Measurements from ENCODE around the gene ESPL1. TPM values are rescaled to one million over a fixed set of nuclear protein-coding genes. Genes with fewer than 3 reads are reported as not detected.
A peak's percentile ranks its signal among the peaks of the same experiment; 100 is the strongest.

ESPL1 gene
- total and polyA plus RNA-seq, 2 of the 8 experiments (the other 6 are each of a cell fraction or from before 2014, with no cell fraction given) = 31.8 to 52.7 TPM

- H3K9ac ChIP-seq (replicated peaks in 1 of 4; ENCODE audit: extremely low read depth in 1 of 4, low read depth in 3 of 4, low read length in 3 of 4) = peak overlapping the region in 1 of 4 experiments; percentile 1; a peak in 1 of 7 replicates
- no peak overlapping the region; the same call in 1 of the 2 replicates for H4K8ac ChIP-seq (ENCODE audit: extremely low read depth, insufficient read depth, low read length)
- peak overlapping the region; percentile 100 for H2BK20ac ChIP-seq (ENCODE audit: low read length)
- WGBS, 2 experiments (ENCODE audit: extremely low coverage in 1 of 2, insufficient coverage in 1 of 2, insufficient read length in 1 of 2, insufficient replicate concordance in 2 of 2, low coverage in 1 of 2, low lambda C conversion rate in 2 of 2, missing lambda C conversion rate in 1 of 2) = 73% methylated on average over 1 of the region's 16 CpGs; no CpG with 5 or more reads in 1 of the 2 experiments
- peak overlapping the region; percentile 100 for H3K4ac ChIP-seq (replicated peaks; ENCODE audit: insufficient read length, low read depth, low read length)
- peak overlapping the region; percentile 18 for H3K23ac ChIP-seq (ENCODE audit: insufficient read length)
- no peak overlapping the region for H2AFZ ChIP-seq (ENCODE audit: low read length)
- ChIA-PET POLR2A (ENCODE audit: partially characterized antibody) (interaction anchor here (0.8 to 13.6 kb wide), 10 partner anchors 4 to 98 kb away, joined by 3 to 151 read pairs (median 4); partner anchors contain the start of genes AAAS, CSAD and RARG), CTCF (ENCODE audit: partially characterized antibody) (interaction anchor here (0.6 to 22.3 kb wide), 5 partner anchors 10 to 459 kb away, joined by 3 to 654 read pairs (median 11); partner anchors contain the start of genes ESPL1 and RARG)
- H3K56ac ChIP-seq (replicated peaks; ENCODE audit: insufficient read length, low read depth, low read length) = peak overlapping the region; percentile 72
- peak overlapping the region; percentile 99; the same call in 1 of the 2 replicates for H2BK12ac ChIP-seq (ENCODE audit: low read depth, low read length)
- no peak for FAIRE-seq
- peaks cover 0 to 3% of the 10 kb centered on the region in 2 experiments for H4K20me1 ChIP-seq (replicated peaks in 1 of 2; ENCODE audit: control insufficient read depth in 1 of 2, insufficient read depth in 2 of 2, low read length in 2 of 2)
- peaks cover 0 to 3% (median 0%) of the 10 kb centered on the region in 4 experiments; a peak in 1 of 7 replicates for H3K27me3 ChIP-seq (replicated peaks in 1 of 4; ENCODE audit: control insufficient read depth in 3 of 4, extremely low read depth in 1 of 4, insufficient read depth in 3 of 4, low read length in 3 of 4)
- DNase-seq (ENCODE audit: low read depth in 1 of 2, low spot score in 2 of 2) = no peak
- H3K36me3 ChIP-seq (ENCODE audit: control insufficient read depth in 2 of 4, insufficient read depth in 4 of 4, low read length in 3 of 4) = no peaks in the 10 kb centered on the region; a peak in 1 of 8 replicates
- peaks cover 4 to 11% of the 10 kb centered on the region in 2 experiments; a peak in 3 of 4 replicates for H3K79me2 ChIP-seq (ENCODE audit: control insufficient read depth in 1 of 2, insufficient read depth in 2 of 2, low read length in 2 of 2)
- peak overlapping the region; percentile 96; the same call in 1 of the 2 replicates for H2AK5ac ChIP-seq (ENCODE audit: low read depth, low read length)
- H3K27ac ChIP-seq (ENCODE audit: low read depth, low read length) = no peak overlapping the region
- TF ChIP-seq E2F6 (IDR thresholded peaks at IDR 0.05) = 0 out of 2 replicates have a peak, but pooled peaks have one; percentile 46
- TF ChIP-seq GTF2F1 (IDR thresholded peaks at IDR 0.05; ENCODE audit: borderline replicate concordance, low read depth, low read length) = no peak
- TF ChIP-seq ASH2L (IDR thresholded peaks at IDR 0.05; ENCODE audit: low read length) = peak; percentile 43
- 0 out of 2 replicates have a peak, but pooled peaks have one; percentile 0 for TF ChIP-seq MAX (IDR thresholded peaks at IDR 0.05)
- H3K79me1 ChIP-seq (ENCODE audit: low read depth, low read length) = peaks cover 6% of the 10 kb centered on the region
- no peaks in the 10 kb centered on the region for H3K9me3 ChIP-seq (ENCODE audit: insufficient read depth in 2 of 2, low read depth in 1 of 2, low read length in 1 of 2)
- peak overlapping the region; percentile 100 for H2BK15ac ChIP-seq (ENCODE audit: low read length)
- H3K18ac ChIP-seq (ENCODE audit: extremely low read depth, low read length) = peak overlapping the region; percentile 95
- H3K4me3 ChIP-seq (ENCODE audit: extremely low read depth in 1 of 4, insufficient read depth in 2 of 4, low read depth in 3 of 4, low read length in 4 of 4) = peak overlapping the region in 3 of 4 experiments; percentile 1 to 89 (median 10); a peak in 3 of 8 replicates
- no peak overlapping the region for H3K14ac ChIP-seq (ENCODE audit: insufficient read length)
- H3K23me2 ChIP-seq (ENCODE audit: low read depth, low read length) = peaks cover 24% of the 10 kb centered on the region
- peaks cover 34 to 53% (median 37%) of the 10 kb centered on the region in 4 experiments for H3K4me1 ChIP-seq (replicated peaks in 1 of 4; ENCODE audit: control insufficient read depth in 3 of 4, insufficient read depth in 4 of 4, low read length in 3 of 4)
- peak overlapping the region; percentile 92 for H4K5ac ChIP-seq (ENCODE audit: insufficient read length, low read depth, low read length)
- peak overlapping the region; percentile 99 to 100 for H3K4me2 ChIP-seq (ENCODE audit: insufficient read depth in 1 of 2, low read depth in 2 of 2, low read length in 2 of 2)
- H4K91ac ChIP-seq (replicated peaks; ENCODE audit: insufficient read length, low read length) = peak overlapping the region; percentile 99
- H2BK120ac ChIP-seq (replicated peaks; ENCODE audit: low read depth, low read length) = peak overlapping the region; percentile 98
- peak overlapping the region; percentile 83; the same call in 1 of the 2 replicates for H2BK5ac ChIP-seq (ENCODE audit: low read depth, low read length)
These were observed 44.6 kb upstream of the ESPL1 start for GRCh38 chr12:53223389-53224060.
